Loucy (cell line): ENCODE results near the gene KIF21A.

Experiments used
- H2AFZ ChIP-seq: fragments of 200-600 bp; sonication (generic); 2 replicates; pipeline ENCODE4 v1.6.0; 2016; ENCODE audit warnings: antibody characterized with exemption, mild to moderate bottlenecking, low read length, moderate library complexity
- H3F3A ChIP-seq: fragments of 200-600 bp; 2 replicates; pipeline ENCODE4 v1.6.0; 2016; ENCODE audit warnings: antibody characterized with exemption, low read depth, mild to moderate bottlenecking
- H3K27me3 ChIP-seq: fragments of 200-600 bp; sonication (generic); 2 replicates; pipeline ENCODE4 v1.6.1; 2014; ENCODE audit warnings: low read length, mild to moderate bottlenecking; ENCODE audit not compliant: insufficient read depth, poor library complexity, severe bottlenecking
- H3K36me3 ChIP-seq: fragments of 200-600 bp; sonication (generic); 2 replicates; pipeline ENCODE4 v1.6.1; 2016; ENCODE audit warnings: low read length; ENCODE audit not compliant: insufficient read depth
- H3K4me1 ChIP-seq: fragments of 200-600 bp; sonication (generic); 2 replicates; pipeline ENCODE4 v1.5.1; 2014; ENCODE audit warnings: low read length, mild to moderate bottlenecking; ENCODE audit not compliant: insufficient read depth, poor library complexity, severe bottlenecking
- H3K4me2 ChIP-seq: fragments of 200-600 bp; sonication (generic); 2 replicates; pipeline ENCODE4 v1.6.0; 2014; ENCODE audit warnings: antibody characterized with exemption, low read length, low read depth, mild to moderate bottlenecking; ENCODE audit not compliant: poor library complexity, severe bottlenecking
- H3K4me3 ChIP-seq: fragments of 200-600 bp; sonication (generic); 2 replicates; pipeline ENCODE4 v1.5.1; 2014; ENCODE audit warnings: low read length, mild to moderate bottlenecking, mixed read lengths; ENCODE audit not compliant: poor library complexity, severe bottlenecking
- H3K79me2 ChIP-seq: fragments of 200-600 bp; sonication (generic); 2 replicates; pipeline ENCODE4 v1.6.1; 2014; ENCODE audit warnings: low read length; ENCODE audit not compliant: insufficient read depth
- H3K9ac ChIP-seq: fragments of 200-600 bp; sonication (generic); 2 replicates; pipeline ENCODE4 v1.6.0; 2014; ENCODE audit warnings: mild to moderate bottlenecking, low read depth, low read length, moderate library complexity; ENCODE audit not compliant: poor library complexity, severe bottlenecking
- H3K9me2 ChIP-seq: fragments of 200-600 bp; sonication (generic); replicated peaks from 2 replicates; pipeline ENCODE4 v1.6.1; 2016; ENCODE audit warnings: low read depth, low read length, mixed read lengths
- H3K9me3 ChIP-seq: fragments of 200-600 bp; sonication (generic); 2 replicates; pipeline ENCODE4 v1.6.1; 2014; ENCODE audit warnings: mild to moderate bottlenecking, antibody characterized with exemption, low read length, low read depth; ENCODE audit not compliant: insufficient read depth
- H4K20me1 ChIP-seq: fragments of 200-600 bp; sonication (generic); 2 replicates; pipeline ENCODE4 v1.6.0; 2014; ENCODE audit warnings: antibody characterized with exemption, low read length, mild to moderate bottlenecking; ENCODE audit not compliant: insufficient read depth, poor library complexity, severe bottlenecking
- EZH2phosphoT487 ChIP-seq: fragments of 200-600 bp; IDR thresholded peaks from 2 replicates; pipeline ENCODE4 v1.6.1; 2018; ENCODE audit warnings: antibody characterized with exemption, mild to moderate bottlenecking, moderate library complexity, borderline replicate concordance
- TF ChIP-seq, protein P1 (sequence below): fragments of 200-600 bp; sonication (generic); conservative IDR thresholded peaks from 2 replicates; pipeline ENCODE4 v1.5.1; 2014; ENCODE audit warnings: mild to moderate bottlenecking, antibody characterized with exemption, low read length

Gene KIF21A

DNA sequence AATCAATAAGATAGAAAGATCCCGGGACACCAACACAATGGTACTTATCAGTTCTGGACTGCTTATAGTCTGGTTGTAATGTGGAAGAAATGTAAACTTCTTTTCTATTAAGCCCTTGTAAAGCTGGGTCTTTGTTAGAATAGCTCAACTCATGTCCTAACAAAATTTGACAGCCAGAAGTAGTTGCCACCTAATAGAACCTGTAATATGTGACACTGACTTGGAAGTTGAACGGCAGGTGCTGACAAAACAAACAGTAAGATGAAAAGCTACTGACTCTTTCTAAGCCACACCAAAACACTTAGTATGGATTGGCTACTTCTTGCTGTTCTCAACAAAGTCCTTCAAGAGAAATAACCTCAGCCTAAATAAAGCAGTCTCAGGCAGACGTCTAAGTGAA lies 56.6 kb downstream of the KIF21A start:
- Histone ChIP-seq H3K4me1 (no peaks in the 10 kb centered on the region), H3K9ac (no peak overlapping the region), H3K4me2 (no peak overlapping the region), H3K27me3 (no peaks in the 10 kb centered on the region), H3K4me3 (no peak overlapping the region), H4K20me1 (no peaks in the 10 kb centered on the region), H3K9me3 (no peaks in the 10 kb centered on the region), H2AFZ (no peak overlapping the region), H3K9me2 (no peaks in the 10 kb centered on the region), H3K36me3 (no peaks in the 10 kb centered on the region), H3F3A (no peaks in the 10 kb centered on the region), H3K79me2 (no peaks in the 10 kb centered on the region)
- no peak for TF ChIP-seq EZH2phosphoT487
- TF ChIP-seq, protein P1, sequence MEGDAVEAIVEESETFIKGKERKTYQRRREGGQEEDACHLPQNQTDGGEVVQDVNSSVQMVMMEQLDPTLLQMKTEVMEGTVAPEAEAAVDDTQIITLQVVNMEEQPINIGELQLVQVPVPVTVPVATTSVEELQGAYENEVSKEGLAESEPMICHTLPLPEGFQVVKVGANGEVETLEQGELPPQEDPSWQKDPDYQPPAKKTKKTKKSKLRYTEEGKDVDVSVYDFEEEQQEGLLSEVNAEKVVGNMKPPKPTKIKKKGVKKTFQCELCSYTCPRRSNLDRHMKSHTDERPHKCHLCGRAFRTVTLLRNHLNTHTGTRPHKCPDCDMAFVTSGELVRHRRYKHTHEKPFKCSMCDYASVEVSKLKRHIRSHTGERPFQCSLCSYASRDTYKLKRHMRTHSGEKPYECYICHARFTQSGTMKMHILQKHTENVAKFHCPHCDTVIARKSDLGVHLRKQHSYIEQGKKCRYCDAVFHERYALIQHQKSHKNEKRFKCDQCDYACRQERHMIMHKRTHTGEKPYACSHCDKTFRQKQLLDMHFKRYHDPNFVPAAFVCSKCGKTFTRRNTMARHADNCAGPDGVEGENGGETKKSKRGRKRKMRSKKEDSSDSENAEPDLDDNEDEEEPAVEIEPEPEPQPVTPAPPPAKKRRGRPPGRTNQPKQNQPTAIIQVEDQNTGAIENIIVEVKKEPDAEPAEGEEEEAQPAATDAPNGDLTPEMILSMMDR = no peak

DNA sequence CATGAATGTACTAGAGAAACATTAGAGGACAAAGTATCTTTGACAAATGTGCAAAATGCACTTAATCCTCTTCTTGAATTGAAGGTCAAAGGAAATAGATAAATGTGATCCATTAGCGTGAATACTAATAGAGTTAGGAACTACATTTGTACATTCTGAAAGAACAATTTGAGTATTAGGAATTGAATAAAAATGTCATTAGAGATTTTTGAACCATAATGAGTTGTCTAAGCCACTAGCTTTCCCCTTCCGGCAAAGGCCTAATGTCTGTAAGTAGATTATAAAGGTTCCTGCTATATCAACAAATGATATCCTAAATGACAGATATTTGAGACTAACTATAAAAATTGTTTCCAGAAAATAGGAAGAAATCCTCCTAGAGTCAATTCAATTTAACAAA lies 59.8 kb downstream of the KIF21A start:
- Histone ChIP-seq H3K27me3 (no peaks in the 10 kb centered on the region), H3K36me3 (no peaks in the 10 kb centered on the region), H3K9me2 (no peaks in the 10 kb centered on the region), H3K4me2 (no peak overlapping the region), H3F3A (no peaks in the 10 kb centered on the region), H3K4me3 (no peak overlapping the region), H3K79me2 (no peaks in the 10 kb centered on the region), H3K9me3 (no peaks in the 10 kb centered on the region), H3K9ac (no peak overlapping the region), H2AFZ (no peak overlapping the region), H3K4me1 (no peaks in the 10 kb centered on the region), H4K20me1 (no peaks in the 10 kb centered on the region)
- TF ChIP-seq, protein P1 = no peak
- no peak for TF ChIP-seq EZH2phosphoT487

DNA sequence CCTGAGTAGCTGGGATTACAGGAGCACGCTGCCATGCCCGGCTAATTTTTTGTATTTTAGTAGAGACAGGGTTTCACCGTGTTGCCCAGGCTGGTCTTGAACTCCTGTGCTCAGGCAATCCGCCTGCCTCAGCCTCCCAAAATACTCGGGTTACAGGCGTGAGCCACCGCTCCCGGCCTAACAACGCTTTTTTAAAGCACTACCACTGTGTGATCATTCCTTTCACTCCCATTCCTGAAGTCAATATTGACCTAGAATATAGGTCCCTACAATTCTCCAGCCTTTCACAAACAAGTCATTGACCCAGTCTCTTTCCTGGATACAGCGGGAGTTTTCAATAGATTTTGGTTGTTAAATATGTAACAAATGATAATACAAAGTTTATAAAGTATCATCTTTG lies 62.8 kb downstream of the KIF21A start:
- H2AFZ ChIP-seq = no peak overlapping the region
- H3K4me1 ChIP-seq = no peaks in the 10 kb centered on the region
- no peaks in the 10 kb centered on the region for H3K27me3 ChIP-seq
- no peak overlapping the region for H3K4me3 ChIP-seq
- no peaks in the 10 kb centered on the region for H4K20me1 ChIP-seq
- no peaks in the 10 kb centered on the region for H3K36me3 ChIP-seq
- H3F3A ChIP-seq = no peaks in the 10 kb centered on the region
- H3K4me2 ChIP-seq = no peak overlapping the region
- H3K79me2 ChIP-seq = no peaks in the 10 kb centered on the region
- H3K9ac ChIP-seq = no peak overlapping the region
- TF ChIP-seq EZH2phosphoT487 = no peak
- TF ChIP-seq, protein P1 = no peak
- no peaks in the 10 kb centered on the region for H3K9me3 ChIP-seq
- no peaks in the 10 kb centered on the region for H3K9me2 ChIP-seq
